ENCODE data around the gene ZFP90. TPM values are rescaled to one million over a fixed set of nuclear protein-coding genes. Genes with fewer than 3 reads are reported as not detected.

Gene ZFP90
- total RNA-seq, 3 donors from 2014 or later (not counting 1 experiment from before 2014, with no cell fraction given), result 23.1 to 36.0 (median 35.3) TPM

DNA sequence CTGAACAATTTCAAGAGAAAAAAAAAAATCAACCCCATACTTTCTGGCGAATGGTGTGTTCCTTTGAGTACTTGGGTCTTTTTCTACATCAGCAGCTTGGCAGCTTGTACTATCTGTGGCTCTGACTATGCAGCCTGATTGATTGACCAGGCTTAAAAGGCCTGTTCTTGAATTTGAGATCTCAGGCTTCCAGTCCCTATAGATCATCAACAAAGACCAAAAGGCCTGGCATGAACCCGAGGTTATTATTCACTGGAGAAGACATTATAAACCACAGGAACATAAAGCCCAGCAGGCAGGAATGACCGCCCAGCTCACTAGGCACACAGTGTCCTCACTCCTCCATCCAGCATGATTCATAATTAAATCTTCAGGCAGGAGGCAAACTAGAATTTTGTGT, 73.9 kb downstream of the ZFP90 start:
- ATAC-seq (no peak), DNase-seq (no peak)
- Histone ChIP-seq H3K9me3 (ENCODE audit: control insufficient read depth, insufficient read depth, low read length) (peaks cover 2% of the 10 kb centered on the region), H3K4me3 (ENCODE audit: low read length) (no peak overlapping the region), H3K4me1 (ENCODE audit: control insufficient read depth, insufficient read depth, low read length) (no peaks in the 10 kb centered on the region), H3K27ac (ENCODE audit: low read length) (no peak overlapping the region), H3K27me3 (ENCODE audit: control insufficient read depth, insufficient read depth, low read length) (no peaks in the 10 kb centered on the region), H3K36me3 (ENCODE audit: control insufficient read depth, insufficient read depth, low read length) (no peaks in the 10 kb centered on the region)
- H3K9me3 Mint-ChIP-seq, result no peaks in the 10 kb centered on the region
- peaks cover 0 to 10% of the 10 kb centered on the region in 2 donors for H3K27me3 Mint-ChIP-seq (ENCODE audit: low read depth in 2 of 2)
- no peak overlapping the region for H3K27ac Mint-ChIP-seq
- no peaks in the 10 kb centered on the region for H3K4me1 Mint-ChIP-seq
- no peak overlapping the region for H3K4me3 Mint-ChIP-seq
- no peaks in the 10 kb centered on the region for H3K36me3 Mint-ChIP-seq
- TF ChIP-seq, protein P1, sequence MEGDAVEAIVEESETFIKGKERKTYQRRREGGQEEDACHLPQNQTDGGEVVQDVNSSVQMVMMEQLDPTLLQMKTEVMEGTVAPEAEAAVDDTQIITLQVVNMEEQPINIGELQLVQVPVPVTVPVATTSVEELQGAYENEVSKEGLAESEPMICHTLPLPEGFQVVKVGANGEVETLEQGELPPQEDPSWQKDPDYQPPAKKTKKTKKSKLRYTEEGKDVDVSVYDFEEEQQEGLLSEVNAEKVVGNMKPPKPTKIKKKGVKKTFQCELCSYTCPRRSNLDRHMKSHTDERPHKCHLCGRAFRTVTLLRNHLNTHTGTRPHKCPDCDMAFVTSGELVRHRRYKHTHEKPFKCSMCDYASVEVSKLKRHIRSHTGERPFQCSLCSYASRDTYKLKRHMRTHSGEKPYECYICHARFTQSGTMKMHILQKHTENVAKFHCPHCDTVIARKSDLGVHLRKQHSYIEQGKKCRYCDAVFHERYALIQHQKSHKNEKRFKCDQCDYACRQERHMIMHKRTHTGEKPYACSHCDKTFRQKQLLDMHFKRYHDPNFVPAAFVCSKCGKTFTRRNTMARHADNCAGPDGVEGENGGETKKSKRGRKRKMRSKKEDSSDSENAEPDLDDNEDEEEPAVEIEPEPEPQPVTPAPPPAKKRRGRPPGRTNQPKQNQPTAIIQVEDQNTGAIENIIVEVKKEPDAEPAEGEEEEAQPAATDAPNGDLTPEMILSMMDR (IDR thresholded peaks at IDR 0.05), result no peak
- WGBS (ENCODE audit: insufficient coverage), result 96% methylated on average over 3 of the region's 3 CpGs
- intact Hi-C loops (cut with micrococcal nuclease), result no loop called here

GRCh38 chr16:68617734-68618133, 78.6 kb downstream of the ZFP90 start:
- Histone ChIP-seq H3K27me3 (ENCODE audit: control insufficient read depth, insufficient read depth, low read length) (no peaks in the 10 kb centered on the region), H3K4me1 (ENCODE audit: control insufficient read depth, insufficient read depth, low read length) (no peaks in the 10 kb centered on the region), H3K4me3 (ENCODE audit: low read length) (no peak overlapping the region), H3K27ac (ENCODE audit: low read length) (no peak overlapping the region), H3K36me3 (ENCODE audit: control insufficient read depth, insufficient read depth, low read length) (no peaks in the 10 kb centered on the region), H3K9me3 (ENCODE audit: control insufficient read depth, insufficient read depth, low read length) (peaks cover 2% of the 10 kb centered on the region)
- intact Hi-C loops (cut with micrococcal nuclease), result no loop called here
- Mint-ChIP-seq H3K27me3 (ENCODE audit: low read depth in 2 of 2) (peaks cover 0 to 6% of the 10 kb centered on the region in 2 donors), H3K9me3 (no peaks in the 10 kb centered on the region), H3K27ac (no peak overlapping the region), H3K4me1 (no peaks in the 10 kb centered on the region), H3K36me3 (no peaks in the 10 kb centered on the region), H3K4me3 (no peak overlapping the region)
- no peak for DNase-seq
- TF ChIP-seq, protein P1 (IDR thresholded peaks at IDR 0.05), result no peak
- 89% methylated on average over 7 of the region's 7 CpGs for WGBS (ENCODE audit: insufficient coverage)
- ATAC-seq, result no peak

Other genes starting within 250 kb of the ZFP90 start
- 10 to 100 TPM; 46.3 to 57.3 (median 56.1) TPM for gene SLC7A6OS, start 228.3 kb upstream of the ZFP90 start, total RNA-seq
- 10 to 100 TPM; 60.7 to 84.7 (median 68.2) TPM for gene PRMT7, start 228.3 kb upstream of the ZFP90 start, total RNA-seq
- 10 to 100 TPM in 1 of 3 donors, 1 to 10 TPM in 2; 2.4 to 13.3 (median 3.2) TPM for gene SMPD3, start 90.8 kb upstream of the ZFP90 start, total RNA-seq
- under 1 TPM in 2 of 3 donors, not detected in 1; 0.79 to 0.92 TPM for gene CDH3, start 106.0 kb downstream of the ZFP90 start, total RNA-seq
- gene CDH1, start 198.0 kb downstream of the ZFP90 start, total RNA-seq, result under 1 TPM in 1 of 3 donors, not detected in 2; 0.50 TPM

Measured in natural killer cell (primary cell).